IMR-90 (cell line): ENCODE data around the gene CD99L2. TPM values are rescaled to one million over a fixed set of nuclear protein-coding genes. Genes with fewer than 3 reads are reported as not detected.

Source experiments
- ATAC-seq: fragments of 200-7000 bp; cut with Tn5 transposase; 2 replicates; pipeline ENCODE4 v1.9.1; 2020; ENCODE audit warnings: low read depth, mild to moderate bottlenecking, moderate library complexity
- BruUV-seq: library from RNA; stranded (reverse); fragments of 400-500 nt; replicated peaks from 2 replicates; lab custom pipeline; 2021; lab: Mats Ljungman, UMichigan
- CTCF ChIA-PET: fragments of 300-600 bp; formaldehyde crosslinking; extraction: SDS; loops from one replicate; lab custom pipeline; 2021; ENCODE audit warnings: antibody characterized with exemption; lab: Yijun Ruan, JAX
- POLR2A ChIA-PET: fragments of 300-600 bp; sonication (Branson Sonifier 250); formaldehyde crosslinking; loops from one replicate; lab custom pipeline; 2022; ENCODE audit warnings: antibody characterized with exemption; ENCODE audit not compliant: unreplicated experiment; lab: Charles Lee
- DNase-seq: peaks from one replicate; pipeline ENCODE4 v3.0.0; 2013
- H2AFZ ChIP-seq: replicated peaks from 2 replicates; pipeline ENCODE3; 2013; ENCODE audit warnings: low read length, mild to moderate bottlenecking; ENCODE audit not compliant: poor library complexity
- H2AK5ac ChIP-seq: 2 replicates; pipeline ENCODE4 v1.6.1; 2013; ENCODE audit warnings: low read depth, low read length, inconsistent platforms
- H2AK9ac ChIP-seq: replicated peaks from 2 replicates; pipeline ENCODE3; 2013; ENCODE audit warnings: mild to moderate bottlenecking, low read depth, low read length, moderate library complexity; ENCODE audit not compliant: poor library complexity
- H2BK120ac ChIP-seq: 2 replicates; pipeline ENCODE4 v1.6.1; 2013; ENCODE audit warnings: low read depth, low read length, inconsistent platforms
- H2BK15ac ChIP-seq: 3 replicates; pipeline ENCODE4 v1.6.1; 2013; ENCODE audit warnings: low read depth, low read length, inconsistent platforms
- H2BK20ac ChIP-seq: 2 replicates; pipeline ENCODE4 v1.6.1; 2013; ENCODE audit warnings: low read depth, mild to moderate bottlenecking, inconsistent platforms, low read length, moderate library complexity
- H2BK5ac ChIP-seq: 2 replicates; pipeline ENCODE4 v1.6.1; 2013; ENCODE audit warnings: mild to moderate bottlenecking, low read depth, low read length, inconsistent platforms; ENCODE audit not compliant: poor library complexity, severe bottlenecking
- H3K14ac ChIP-seq: replicated peaks from 2 replicates; pipeline ENCODE4 v1.6.1; 2013; ENCODE audit warnings: low read depth, low read length, inconsistent platforms
- H3K18ac ChIP-seq: 2 replicates; pipeline ENCODE4 v1.6.1; 2013; ENCODE audit warnings: low read depth, low read length, control low read depth
- H3K23ac ChIP-seq: 2 replicates; pipeline ENCODE4 v1.6.1; 2013; ENCODE audit warnings: low read depth, low read length, inconsistent platforms
- H3K27ac ChIP-seq: 2 replicates; pipeline ENCODE4 v1.5.1; 2013; ENCODE audit warnings: mild to moderate bottlenecking, control low read depth, low read length; ENCODE audit not compliant: insufficient read depth
- H3K27me3 ChIP-seq: 2 replicates; pipeline ENCODE4 v1.6.1; 2013; ENCODE audit warnings: low read length; ENCODE audit not compliant: control insufficient read depth, insufficient read depth
- H3K36me3 ChIP-seq: 2 replicates; pipeline ENCODE4 v1.6.1; 2013; ENCODE audit warnings: low read length, mixed read lengths; ENCODE audit not compliant: control insufficient read depth, insufficient read depth
- H3K4ac ChIP-seq: 2 replicates; pipeline ENCODE4 v1.6.1; 2013; ENCODE audit warnings: low read depth, low read length, inconsistent platforms
- H3K4me1 ChIP-seq: 2 replicates; pipeline ENCODE4 v1.6.1; 2013; ENCODE audit warnings: low read length, mixed read lengths; ENCODE audit not compliant: control insufficient read depth, insufficient read depth
- H3K4me2 ChIP-seq: 2 replicates; pipeline ENCODE4 v1.6.1; 2013; ENCODE audit warnings: low read depth, mild to moderate bottlenecking, control low read depth, low read length, moderate library complexity
- H3K4me3 ChIP-seq: 2 replicates; pipeline ENCODE4 v1.5.1; 2013; ENCODE audit warnings: low read depth, mild to moderate bottlenecking, control low read depth, low read length, moderate library complexity; ENCODE audit not compliant: insufficient read depth
- H3K56ac ChIP-seq: 2 replicates; pipeline ENCODE4 v1.6.1; 2013; ENCODE audit warnings: low read length, inconsistent platforms; ENCODE audit not compliant: insufficient read depth; ENCODE audit errors: extremely low read depth
- H3K79me1 ChIP-seq, 2 experiments: 2 replicates each; pipeline ENCODE4 v1.6.1; 2013; ENCODE audit warnings: low read length in 2 of 2, inconsistent platforms in 1 of 2, low read depth in 1 of 2
- H3K9ac ChIP-seq: 2 replicates; pipeline ENCODE4 v1.6.1; 2013; ENCODE audit warnings: low read depth, low read length, control low read depth
- H3K9me1 ChIP-seq: 2 replicates; pipeline ENCODE4 v1.6.1; 2013; ENCODE audit warnings: low read length, inconsistent platforms; ENCODE audit not compliant: insufficient read depth
- H3K9me3 ChIP-seq: 2 replicates; pipeline ENCODE4 v1.6.1; 2013; ENCODE audit warnings: low read length; ENCODE audit not compliant: control insufficient read depth, insufficient read depth
- H4K20me1 ChIP-seq: 2 replicates; pipeline ENCODE4 v1.6.1; 2013; ENCODE audit warnings: low read length, inconsistent platforms; ENCODE audit not compliant: insufficient read depth
- H4K5ac ChIP-seq: 2 replicates; pipeline ENCODE4 v1.6.1; 2013; ENCODE audit warnings: mild to moderate bottlenecking, low read depth, low read length, control low read depth
- H4K8ac ChIP-seq, 2 experiments: 2 replicates each; pipeline ENCODE4 v1.6.1; 2013; ENCODE audit warnings: low read depth in 2 of 2, low read length in 2 of 2, control low read depth in 1 of 2, inconsistent platforms in 1 of 2
- H4K91ac ChIP-seq: 2 replicates; pipeline ENCODE4 v1.6.1; 2013; ENCODE audit warnings: low read depth, low read length, inconsistent platforms; ENCODE audit not compliant: insufficient read depth
- CEBPB ChIP-seq: IDR thresholded peaks from 2 replicates; pipeline ENCODE4 v1.6.1; 2012; ENCODE audit warnings: low read depth, low read length, improper control_type of control experiment
- CTCF ChIP-seq: conservative IDR thresholded peaks from 2 replicates; pipeline ENCODE4 v1.5.1; 2012; ENCODE audit warnings: mild to moderate bottlenecking, low read depth, low read length, improper control_type of control experiment
- POLR2A ChIP-seq: IDR thresholded peaks from 2 replicates; pipeline ENCODE4 v1.6.1; 2012; ENCODE audit warnings: mild to moderate bottlenecking, low read depth, low read length
- WGBS, 2 experiments: methylation state at CpG; one replicate each; pipeline versions ENCODE4 v1.1.5 to v1.1.7; 2013; ENCODE audit warnings: missing lambda C conversion rate in 2 of 2; ENCODE audit not compliant: insufficient read length in 1 of 2; ENCODE audit errors: extremely low coverage in 2 of 2; 5-methylcytosine and 5-hydroxymethylcytosine counted together
- dilution Hi-C: fragments of 300-500 bp; cut with HindIII; formaldehyde crosslinking; loops from one replicate; pipeline ENCODE4 v1.14.3; 2018; ENCODE audit warnings: low sequenced_read_pairs; ENCODE audit not compliant: unreplicated experiment
- in situ Hi-C: fragments of 300-500 bp; cut with MboI; formaldehyde crosslinking; loops from 3 replicates; pipeline ENCODE4 v1.14.3; 2019; ENCODE audit warnings: low sequenced_read_pairs, inconsistent platforms, mixed read lengths
- intact Hi-C: fragments of 100-400 bp; cut with micrococcal nuclease; formaldehyde crosslinking; loops from 2 replicates; pipeline ENCODE4 v1.10.0; 2022
- polyA plus RNA-seq, 3 experiments: library from polyadenylated mRNA; depleted of rRNA; stranded (reverse); fragments of >200 nt; gene quantifications; 2 replicates each; pipeline ENCODE4 v1.2.3, GENCODE V29; 2012; ENCODE audit warnings: low replicate concordance in 1 of 3
- total RNA-seq: library from RNA; depleted of rRNA; stranded (reverse); fragments of >200 nt; gene quantifications from 2 replicates; pipeline ENCODE4 v1.2.3, GENCODE V29; 2012

The CD99L2 gene
- total and polyA plus RNA-seq, 2 of the 4 experiments (the other 2 are of a cell fraction) = 17.4 to 41.4 TPM

GRCh38 chrX:150935467-150935866, 37.0 kb upstream of the CD99L2 start:
- Histone ChIP-seq H3K27me3 (no peaks in the 10 kb centered on the region; the same call in 1 of the 2 replicates), H3K36me3 (no peaks in the 10 kb centered on the region), H4K20me1 (no peaks in the 10 kb centered on the region), H2AFZ (no peak overlapping the region), H2AK5ac (no peak overlapping the region), H3K14ac (no peak overlapping the region), H2BK120ac (no peak overlapping the region), H2BK15ac (no peak overlapping the region), H4K8ac (no peak overlapping the region), H3K56ac (no peak overlapping the region), H3K79me1 (no peaks in the 10 kb centered on the region), H4K91ac (no peak overlapping the region), H3K4me1 (no peaks in the 10 kb centered on the region), H3K23ac (no peak overlapping the region), H4K5ac (no peak overlapping the region), H3K4me3 (no peak overlapping the region), H3K9me1 (no peaks in the 10 kb centered on the region), H3K4me2 (no peak overlapping the region), H2AK9ac (no peak overlapping the region), H2BK20ac (no peak overlapping the region), H3K18ac (no peak overlapping the region), H3K4ac (no peak overlapping the region), H3K9me3 (peaks cover 2% of the 10 kb centered on the region; the same call in 1 of the 2 replicates), H3K27ac (no peak overlapping the region), H2BK5ac (no peak overlapping the region), H3K9ac (no peak overlapping the region)
- in situ Hi-C loops (no loop called here), intact Hi-C loops (no loop called here), dilution Hi-C loops (no loop called here)
- ChIA-PET POLR2A (no interaction called here), CTCF (no interaction called here)
- BruUV-seq = no TSS peak
- WGBS, 2 experiments = 60% methylated on average over 1 of the region's 7 CpGs; no CpG with 5 or more reads in 1 of the 2 experiments
- TF ChIP-seq CTCF (no peak), CEBPB (peak; percentile 57; the same call in 1 of the 2 replicates), POLR2A (no peak)
- peak; percentile 79 for ATAC-seq
- DNase-seq = peak; percentile 41
